Activated CD4-positive, CD25-positive, alpha-beta regulatory T cell treated with anti-CD3 and anti-CD28 coated beads, Interleukin-2, amount 50 U/mL, for 24 hours (primary cell): ENCODE measurements around the gene XXYLT1.
"Not testable (repeated sequence)": the region's sequence is repeated elsewhere in the genome, so short reads cannot be mapped to it uniquely, and the experiment has no call there.

Experiments used
- ATAC-seq, 2 donors: fragments of 150-1000 bp; cut with Tn5 transposase; one replicate each; pipeline ENCODE4 v1.10.0; 2021; ENCODE audit warnings: mild to moderate bottlenecking in 1 of 2, moderate library complexity in 1 of 2

Gene XXYLT1

GRCh38 chr3:195226445-195226844 is 44.5 kb downstream of the XXYLT1 start:
- ATAC-seq: no peak

DNA sequence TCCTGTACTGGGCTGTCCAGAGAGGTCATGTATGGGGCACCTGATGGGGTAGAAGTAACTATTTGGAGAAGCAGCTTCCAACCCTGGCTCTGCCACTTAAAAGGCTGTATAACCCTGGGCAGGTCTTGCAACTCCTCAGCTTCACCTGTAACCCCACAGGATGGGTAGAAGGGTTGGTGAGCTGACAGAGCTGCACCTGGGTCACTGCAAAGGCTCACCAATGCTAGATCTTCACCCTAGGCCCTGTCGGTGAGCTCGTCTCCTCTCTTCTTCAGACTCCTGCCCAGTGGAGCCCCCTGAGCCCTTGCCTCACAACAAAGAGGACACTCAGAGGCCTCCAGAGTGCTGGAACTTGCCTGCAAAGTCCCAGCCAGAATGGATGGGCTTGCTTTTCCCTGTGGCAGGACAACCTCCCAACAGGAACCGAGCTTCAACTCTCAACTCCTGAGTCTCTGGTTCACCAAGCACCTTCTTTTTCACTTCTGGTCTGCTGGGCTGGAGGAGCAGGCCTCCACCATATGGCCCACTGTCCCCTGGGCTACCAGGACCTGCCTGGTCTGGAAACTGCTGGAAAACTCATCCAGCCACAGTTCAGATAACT is 45.9 kb downstream of the XXYLT1 start:
- ATAC-seq: no peak

- ATAC-seq: no peak
Observed at GRCh38 chr3:195224156-195224979, 46.6 kb downstream of the XXYLT1 start.

GRCh38 chr3:195221876-195222617 is 48.9 kb downstream of the XXYLT1 start:
- no peak for ATAC-seq

GRCh38 chr3:195221015-195221853 is 49.7 kb downstream of the XXYLT1 start:
- ATAC-seq: no peak

DNA sequence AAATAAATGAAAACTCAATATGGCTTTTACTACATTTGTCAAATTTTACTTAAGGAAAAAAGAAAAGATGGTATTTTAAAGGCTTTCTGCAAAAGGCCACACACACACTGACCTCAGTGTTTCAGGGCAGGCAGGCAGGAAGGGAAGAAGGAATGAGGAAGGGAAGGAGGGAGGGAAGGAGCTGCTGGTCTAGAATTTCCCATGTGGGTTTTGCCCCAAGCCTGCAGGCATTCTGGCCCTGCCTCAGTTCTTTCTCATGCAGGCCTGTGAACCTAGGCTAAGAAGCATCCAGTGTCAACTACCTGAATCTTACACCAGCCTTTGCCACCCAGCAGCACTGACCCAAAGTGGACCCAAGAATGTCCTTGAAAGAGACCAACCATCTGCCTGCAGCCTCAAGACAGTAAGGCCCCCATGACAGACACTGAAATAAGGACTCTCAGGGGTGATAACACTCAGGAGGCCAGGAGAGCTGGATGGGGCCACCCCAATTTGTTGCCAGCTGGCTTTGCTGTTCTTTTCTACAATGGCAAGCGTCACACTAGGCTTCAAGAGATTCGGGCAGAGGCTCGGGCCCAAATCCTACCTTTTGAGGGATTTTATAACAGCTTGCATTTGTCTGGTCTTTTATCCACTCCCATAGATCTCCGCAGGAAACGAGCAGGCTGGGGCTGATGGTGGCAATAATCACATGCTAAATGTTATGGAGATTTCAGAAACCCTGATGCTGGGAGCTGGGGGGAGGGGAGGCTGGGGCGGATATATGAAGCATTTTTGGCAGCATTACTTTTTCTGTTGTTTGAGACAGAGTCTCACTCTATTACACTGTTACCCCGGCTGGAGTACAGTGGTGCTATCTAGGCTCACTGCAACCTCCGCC is 51.4 kb downstream of the XXYLT1 start:
- ATAC-seq: no peak

- not testable (repeated sequence) for ATAC-seq
Observed at GRCh38 chr3:195218331-195218730, 52.6 kb downstream of the XXYLT1 start.

DNA sequence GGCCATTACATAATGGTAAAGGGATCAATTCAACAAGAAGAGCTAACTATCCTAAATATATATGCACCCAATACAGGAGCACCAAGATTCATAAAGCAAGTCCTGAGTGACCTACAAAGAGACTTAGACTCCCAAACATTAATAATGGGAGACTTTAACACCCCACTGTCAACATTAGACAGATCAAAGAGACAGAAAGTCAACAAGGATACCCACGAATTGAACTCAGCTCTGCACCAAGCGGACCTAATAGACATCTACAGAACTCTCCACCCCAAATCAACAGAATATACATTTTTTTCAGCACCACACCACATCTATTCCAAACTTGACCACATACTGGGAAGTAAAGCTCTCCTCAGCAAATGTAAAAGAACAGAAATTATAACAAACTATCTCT is 55.4 kb downstream of the XXYLT1 start:
- ATAC-seq: not testable (repeated sequence)

GRCh38 chr3:195214381-195214780 is 56.6 kb downstream of the XXYLT1 start:
- no peak for ATAC-seq

- ATAC-seq: no peak
Observed at GRCh38 chr3:195213639-195214315, 57.2 kb downstream of the XXYLT1 start.

DNA sequence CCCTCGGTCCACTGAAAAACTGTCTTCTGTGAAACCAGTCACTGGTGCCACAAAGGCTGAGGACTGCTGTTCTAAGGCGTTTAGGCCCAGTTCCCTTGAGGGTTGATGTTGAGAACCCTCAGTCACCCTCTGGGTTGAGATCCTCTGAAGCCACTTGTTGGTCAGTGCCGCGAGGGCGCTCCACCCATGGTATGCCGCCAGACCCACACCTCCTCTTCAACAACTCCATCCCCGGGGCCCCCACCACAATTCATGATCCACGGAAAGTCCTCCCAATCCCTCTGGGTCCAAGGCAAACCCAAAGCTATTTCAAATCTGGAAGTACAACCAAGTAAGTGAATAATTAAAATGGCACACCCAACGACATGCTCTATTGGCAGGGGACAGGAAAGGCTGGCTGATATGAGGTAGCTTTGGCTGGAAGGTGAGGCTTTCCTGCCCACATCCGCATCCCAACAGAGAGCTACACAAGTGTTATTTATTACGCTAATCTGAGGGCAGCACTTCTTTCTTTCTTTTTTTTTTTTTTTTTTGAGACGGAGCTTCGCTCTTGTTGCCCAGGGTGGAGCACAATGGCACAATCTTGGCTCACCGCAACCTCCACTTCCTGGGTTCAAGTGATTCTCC is 58.1 kb downstream of the XXYLT1 start:
- ATAC-seq: no peak

DNA sequence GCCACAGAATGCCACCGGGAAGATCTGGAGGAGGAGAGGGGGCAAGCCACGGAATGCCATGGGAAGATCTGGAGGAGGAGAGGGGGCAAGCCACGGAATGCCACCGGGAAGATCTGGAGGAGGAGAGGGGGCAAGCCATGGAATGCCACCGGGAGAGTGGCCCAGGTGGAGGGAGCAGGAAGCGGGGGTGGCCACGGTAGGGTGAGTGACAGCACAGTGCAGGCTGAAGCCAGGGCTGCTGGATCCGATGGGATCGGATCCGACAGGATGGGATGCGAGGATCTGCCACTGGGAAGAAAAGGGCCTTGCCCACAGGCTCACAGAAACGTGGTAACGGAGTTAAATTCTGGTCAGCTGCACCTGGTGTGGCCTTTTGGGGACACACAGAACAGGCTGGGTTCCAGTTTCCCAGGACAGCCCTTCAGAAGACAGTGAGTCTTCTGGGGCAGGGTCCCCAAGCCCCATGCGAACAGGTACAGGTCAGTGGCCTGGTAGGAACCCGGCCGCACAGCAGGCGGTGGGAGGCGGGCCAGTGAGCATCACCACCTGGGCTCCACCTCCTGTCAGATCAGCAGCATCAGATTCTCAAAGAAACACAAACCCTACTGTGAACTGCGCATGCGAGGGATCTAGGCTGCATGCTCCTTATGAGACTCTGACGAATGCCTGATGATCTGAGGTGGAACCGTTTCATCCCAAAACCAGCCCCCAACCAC is 58.8 kb downstream of the XXYLT1 start:
- no peak for ATAC-seq

GRCh38 chr3:195210266-195210973 is 60.5 kb downstream of the XXYLT1 start:
- ATAC-seq: no peak

DNA sequence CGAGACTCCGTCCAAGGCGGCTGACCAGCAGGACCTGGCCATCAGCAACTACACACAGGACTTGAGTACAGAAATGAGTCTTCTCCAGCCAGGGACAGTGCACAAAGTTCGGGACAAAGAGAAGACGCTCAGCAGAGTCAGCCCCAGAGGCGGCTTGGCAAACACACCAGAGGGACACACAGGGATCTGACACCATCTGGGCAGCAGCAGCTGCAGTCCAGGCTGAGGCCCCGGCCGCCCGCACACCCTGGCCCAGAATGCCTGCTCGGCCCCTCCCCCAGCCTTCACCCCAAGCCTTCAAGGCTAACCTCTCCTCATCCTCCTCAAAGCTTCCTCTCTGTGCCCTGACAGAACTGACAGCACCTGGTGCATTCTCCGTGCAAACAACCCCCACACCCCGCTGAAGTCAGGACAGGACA is 61.1 kb downstream of the XXYLT1 start:
- no peak for ATAC-seq

DNA sequence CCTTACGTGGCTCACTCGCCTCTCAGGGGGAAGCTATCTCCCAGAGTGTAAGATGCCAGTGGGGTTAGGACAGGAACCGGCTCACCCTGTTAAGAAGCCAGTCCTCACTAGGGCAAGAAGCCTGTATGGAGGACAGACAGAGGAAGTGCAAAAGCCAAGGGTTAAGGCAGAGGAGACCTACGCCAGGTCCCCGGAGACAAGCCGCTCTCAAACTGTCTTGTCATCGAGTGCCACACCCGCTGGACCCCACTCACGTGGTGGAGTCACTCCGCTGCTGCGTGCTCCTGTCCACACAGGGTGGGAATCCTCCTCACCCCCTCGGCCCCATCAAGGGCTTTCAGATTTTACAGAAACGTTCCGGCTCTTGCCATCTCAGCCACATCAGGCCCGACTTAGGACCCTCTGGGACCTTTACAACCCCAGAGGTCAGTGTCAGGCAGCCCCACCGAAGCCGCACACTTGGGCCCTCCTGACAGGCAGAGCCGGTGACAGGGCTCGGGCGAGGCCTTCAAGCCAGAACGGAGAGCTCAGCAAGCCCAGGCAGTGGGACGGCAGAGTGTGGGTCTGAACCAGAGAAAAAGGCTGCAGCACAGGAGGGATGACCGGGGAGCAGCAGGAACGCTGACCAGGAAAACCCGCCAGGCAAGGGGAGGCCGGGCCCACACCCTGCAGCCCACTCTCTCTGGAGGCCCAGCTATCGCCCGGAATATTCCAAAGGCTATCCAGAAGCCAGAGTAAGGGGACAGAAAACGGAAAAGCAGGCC is 61.7 kb downstream of the XXYLT1 start:
- no peak for ATAC-seq

- ATAC-seq: no peak
Observed at GRCh38 chr3:195208631-195209030, 62.3 kb downstream of the XXYLT1 start.

DNA sequence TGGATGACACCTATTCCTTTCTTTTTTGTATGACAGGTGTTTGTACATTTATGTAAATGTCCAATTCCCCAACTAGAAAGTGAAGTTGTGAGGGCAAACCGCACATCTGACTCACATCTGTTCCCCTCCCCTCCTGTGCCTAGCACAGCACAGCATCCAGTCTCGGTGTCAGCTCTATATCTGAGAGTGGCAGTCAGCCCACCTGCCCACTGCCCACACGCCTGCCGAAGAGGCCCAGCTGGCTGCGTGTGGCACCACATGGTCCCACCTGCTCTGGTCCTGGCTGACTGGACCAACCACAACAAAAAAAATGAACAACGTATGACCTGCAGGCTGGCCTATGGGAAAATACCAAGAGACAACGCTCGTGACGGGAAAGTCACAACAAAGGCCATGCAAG is 62.8 kb downstream of the XXYLT1 start:
- peak; percentile 90 to 93 for ATAC-seq

DNA sequence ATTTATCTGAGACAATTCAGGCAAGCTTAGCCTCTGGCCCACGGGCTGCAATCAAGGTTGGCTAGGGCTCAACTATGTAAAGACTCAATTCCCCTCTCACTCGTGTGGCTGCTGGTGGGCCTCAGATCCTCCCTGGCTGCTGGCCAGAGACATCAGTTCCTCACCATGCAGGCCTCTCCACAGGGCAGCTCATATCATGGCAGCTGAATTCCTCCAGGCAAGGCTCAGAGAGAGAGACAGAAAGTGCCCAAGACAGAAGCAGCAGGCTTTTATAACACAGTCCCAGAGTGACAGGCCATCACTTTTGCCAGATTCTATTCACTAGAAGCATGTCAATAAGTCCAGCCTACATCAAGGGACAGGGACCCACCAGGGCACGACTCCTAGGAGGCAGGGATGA is 63.2 kb downstream of the XXYLT1 start:
- no peak for ATAC-seq
